A204.1 (cell line): Measurements from ENCODE around the gene ZNF488.

Experiments
- FAIRE-seq: peaks from 2 replicates; lab custom pipeline; 2012; peaks lifted over from hg19 to GRCh38; lab: Jason Lieb, UNC

Gene ZNF488

GRCh38 chr10:47329855-47330254, 54.2 kb downstream of the ZNF488 start:
- FAIRE-seq = no peak

- FAIRE-seq = no peak
Measured at GRCh38 chr10:47326927-47327330, 57.2 kb downstream of the ZNF488 start.

GRCh38 chr10:47326306-47326926, 57.7 kb downstream of the ZNF488 start:
- FAIRE-seq = no peak

GRCh38 chr10:47325303-47326291, 58.5 kb downstream of the ZNF488 start:
- no peak for FAIRE-seq

- FAIRE-seq = no peak
Measured at GRCh38 chr10:47323636-47324296, 60.3 kb downstream of the ZNF488 start.

- FAIRE-seq = no peak
Measured at GRCh38 chr10:47323087-47323486, 61.0 kb downstream of the ZNF488 start.

- no peak for FAIRE-seq
Measured at GRCh38 chr10:47322300-47323061, 61.6 kb downstream of the ZNF488 start, which contains the start of gene GDF2. Gene GDF2, plus strand, starts transcription at chr10:47322454. Its CDS starts 215 bp downstream, at chr10:47322669.

- FAIRE-seq = no peak
Measured at GRCh38 chr10:47321521-47322195, 62.4 kb downstream of the ZNF488 start.

- FAIRE-seq = no peak
Measured at GRCh38 chr10:47320812-47321211, 63.3 kb downstream of the ZNF488 start.

GRCh38 chr10:47319784-47320183, 64.3 kb downstream of the ZNF488 start:
- FAIRE-seq = no peak

GRCh38 chr10:47318706-47319105, 65.4 kb downstream of the ZNF488 start:
- FAIRE-seq = no peak

GRCh38 chr10:47317251-47317650, 66.8 kb downstream of the ZNF488 start:
- FAIRE-seq = no peak

GRCh38 chr10:47316131-47316530, 68.0 kb downstream of the ZNF488 start:
- no peak for FAIRE-seq
